Esophagus muscularis mucosa (tissue), 4 donors: Measurements from ENCODE around the gene PIR. TPM values are rescaled to one million over a fixed set of nuclear protein-coding genes. Genes with fewer than 3 reads are reported as not detected.

ENCODE experiments used
- DNase-seq: peaks from one replicate; pipeline ENCODE4 v3.0.0-alpha.2; 2017; ENCODE audit errors: extremely low spot score
- H3K27ac ChIP-seq, 4 donors: fragments of 200-600 bp; sonication (generic); replicated peaks in 1 of 4; 1 replicate in 3 of 4; 2 replicates in 1 of 4; pipeline ENCODE4 v1.5.1; 2016 to 2019; ENCODE audit warnings: mild to moderate bottlenecking in 1 of 4
- H3K27me3 ChIP-seq, 4 donors: fragments of 200-600 bp; sonication (generic); one replicate each; pipeline versions ENCODE4 v1.5.1 to v1.6.0; 2016 to 2019
- H3K36me3 ChIP-seq, 4 donors: fragments of 200-600 bp; sonication (generic); one replicate each; pipeline ENCODE4 v1.5.1; 2016 to 2019
- H3K4me1 ChIP-seq, 4 donors: fragments of 200-600 bp; sonication (generic); one replicate each; pipeline ENCODE4 v1.5.1; 2016 to 2019
- H3K4me3 ChIP-seq, 4 donors: fragments of 200-600 bp; sonication (generic); 1 replicate in 2 of 4; 2 replicates in 2 of 4; pipeline ENCODE4 v1.5.1; 2016 to 2019; ENCODE audit warnings: mild to moderate bottlenecking in 4 of 4, moderate library complexity in 1 of 4
- H3K9me3 ChIP-seq, 4 donors: fragments of 200-600 bp; sonication (generic); 1 replicate in 3 of 4; 2 replicates in 1 of 4; pipeline ENCODE4 v1.5.1; 2016 to 2019
- EP300 ChIP-seq: sonication (generic); formaldehyde crosslinking; IDR thresholded peaks from one replicate; pipeline ENCODE4 v1.6.1; 2017; ENCODE audit warnings: antibody characterized with exemption
- POLR2A ChIP-seq: fragments of 450-650 bp; IDR thresholded peaks from one replicate; pipeline ENCODE4 v1.6.1; 2017; ENCODE audit warnings: antibody characterized with exemption, moderate library complexity, mild to moderate bottlenecking, low read depth
- POLR2AphosphoS5 ChIP-seq, 2 donors: sonication (generic); formaldehyde crosslinking; IDR thresholded peaks; one replicate each; pipeline ENCODE4 v1.6.1; 2017; ENCODE audit warnings: antibody characterized with exemption in 2 of 2
- WGBS: methylation state at CpG from one replicate; pipeline ENCODE4 v1.1.5; 2018; 5-methylcytosine and 5-hydroxymethylcytosine counted together
- intact Hi-C: fragments of 100-400 bp; cut with DNase I; formaldehyde crosslinking; loops from one replicate; pipeline ENCODE4 v1.15.1; 2023
- total RNA-seq, 4 donors: library from RNA; depleted of rRNA; stranded (reverse); fragments of >200 nt; gene quantifications; one replicate each; pipeline versions ENCODE4 v1.1.0 to v1.2.1, GENCODE V29; 2016
- TF ChIP-seq, protein P1 (sequence below), 3 experiments: fragments of 200-600 bp in 2 of 3; fragments of 450-650 bp in 1 of 3; sonication (generic) in 2 of 3; IDR thresholded peaks; one replicate each; pipeline ENCODE4 v1.5.1; 2017 to 2019; ENCODE audit warnings: antibody characterized with exemption in 3 of 3, mild to moderate bottlenecking in 2 of 3, moderate library complexity in 1 of 3

The PIR gene
- total RNA-seq, 4 donors from 2014 or later = 12.1 to 24.9 (median 19.3) TPM

DNA sequence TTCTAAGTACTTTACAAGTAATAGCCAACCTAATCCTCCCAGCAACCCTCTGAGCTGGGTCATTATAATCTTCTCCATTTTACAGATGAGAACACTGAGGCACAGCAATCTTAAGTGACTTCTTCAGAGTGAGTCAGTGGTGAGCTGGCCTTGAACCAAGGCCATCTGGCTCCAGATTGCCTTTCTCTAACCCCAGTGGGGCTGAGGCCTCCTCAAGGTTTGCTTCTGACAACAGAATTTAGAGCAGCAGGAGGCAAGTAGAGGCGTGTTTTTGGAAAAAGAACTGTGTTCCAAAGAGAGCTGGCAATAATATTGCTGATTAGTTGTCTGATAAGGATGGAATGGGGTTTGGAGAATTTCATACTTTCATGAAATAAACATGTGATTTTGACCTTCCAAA, 41.2 kb downstream of the PIR start:
- no peak overlapping the region for H3K4me3 ChIP-seq
- H3K36me3 ChIP-seq = peaks cover 0 to 30% (median 14%) of the 10 kb centered on the region in 4 donors
- no peak for DNase-seq
- no peak overlapping the region for H3K27ac ChIP-seq
- no peaks in the 10 kb centered on the region for H3K27me3 ChIP-seq
- 56% methylated on average over 1 of the region's 1 CpG for WGBS
- no peaks in the 10 kb centered on the region for H3K9me3 ChIP-seq
- TF ChIP-seq POLR2A (no peak), EP300 (no peak), POLR2AphosphoS5 (IDR thresholded peaks at IDR 0.05) (no peak)
- TF ChIP-seq, protein P1, sequence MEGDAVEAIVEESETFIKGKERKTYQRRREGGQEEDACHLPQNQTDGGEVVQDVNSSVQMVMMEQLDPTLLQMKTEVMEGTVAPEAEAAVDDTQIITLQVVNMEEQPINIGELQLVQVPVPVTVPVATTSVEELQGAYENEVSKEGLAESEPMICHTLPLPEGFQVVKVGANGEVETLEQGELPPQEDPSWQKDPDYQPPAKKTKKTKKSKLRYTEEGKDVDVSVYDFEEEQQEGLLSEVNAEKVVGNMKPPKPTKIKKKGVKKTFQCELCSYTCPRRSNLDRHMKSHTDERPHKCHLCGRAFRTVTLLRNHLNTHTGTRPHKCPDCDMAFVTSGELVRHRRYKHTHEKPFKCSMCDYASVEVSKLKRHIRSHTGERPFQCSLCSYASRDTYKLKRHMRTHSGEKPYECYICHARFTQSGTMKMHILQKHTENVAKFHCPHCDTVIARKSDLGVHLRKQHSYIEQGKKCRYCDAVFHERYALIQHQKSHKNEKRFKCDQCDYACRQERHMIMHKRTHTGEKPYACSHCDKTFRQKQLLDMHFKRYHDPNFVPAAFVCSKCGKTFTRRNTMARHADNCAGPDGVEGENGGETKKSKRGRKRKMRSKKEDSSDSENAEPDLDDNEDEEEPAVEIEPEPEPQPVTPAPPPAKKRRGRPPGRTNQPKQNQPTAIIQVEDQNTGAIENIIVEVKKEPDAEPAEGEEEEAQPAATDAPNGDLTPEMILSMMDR (IDR thresholded peaks at IDR 0.05) = no peak
- H3K4me1 ChIP-seq = no peaks in the 10 kb centered on the region
- intact Hi-C loops = no loop called here

DNA sequence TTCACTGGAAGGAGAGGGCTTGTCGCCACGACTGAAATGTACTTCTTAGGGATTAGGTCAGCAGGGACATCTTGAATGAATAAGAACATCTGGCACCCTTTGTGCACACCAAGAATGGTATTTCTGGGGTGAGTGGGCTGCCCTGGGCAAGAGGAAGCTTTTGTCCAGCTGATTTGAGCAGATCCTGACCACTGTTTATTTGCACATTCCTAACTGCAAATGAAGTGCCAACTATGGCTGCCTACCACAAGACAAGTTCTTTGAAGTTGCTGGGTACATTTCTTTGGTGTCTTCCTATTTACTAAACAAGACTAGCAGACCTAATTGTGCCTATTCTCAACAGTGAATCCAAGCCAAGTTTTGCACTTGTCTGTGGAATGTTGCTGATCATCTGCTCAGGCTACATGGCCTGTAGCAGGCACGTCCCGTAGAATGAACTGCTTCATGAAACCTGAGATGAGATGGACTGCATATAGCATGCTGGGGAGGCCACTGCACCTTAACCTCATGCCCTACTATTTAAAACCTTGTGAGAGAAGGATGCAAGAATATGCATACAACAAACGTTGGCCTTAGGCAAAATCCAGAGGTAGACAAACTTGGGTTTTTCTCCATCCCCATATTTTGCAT, 45.0 kb downstream of the PIR start:
- DNase-seq = no peak

DNA sequence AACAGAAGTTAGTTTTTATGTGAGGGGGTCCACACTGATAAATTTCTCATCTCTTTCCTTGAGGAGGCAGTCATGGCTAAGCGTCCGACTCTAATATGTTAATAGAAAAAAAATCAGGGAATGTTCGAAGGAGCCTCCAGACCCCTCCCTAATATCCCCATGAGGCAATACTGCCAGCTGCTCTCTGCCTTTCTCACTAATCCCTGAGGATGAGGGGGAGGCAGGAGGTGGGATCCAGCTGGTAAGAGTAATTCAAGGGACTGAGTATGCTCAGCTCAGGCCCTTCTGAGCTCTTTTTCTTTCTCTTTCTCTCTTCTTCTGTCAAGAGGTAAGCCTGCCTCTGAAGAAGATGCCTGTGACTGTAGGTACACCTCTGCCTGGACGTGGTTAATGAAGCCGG, 51.7 kb downstream of the PIR start:
- no peak overlapping the region for H3K4me3 ChIP-seq
- H3K36me3 ChIP-seq = no peaks in the 10 kb centered on the region
- no peak overlapping the region for H3K27ac ChIP-seq
- DNase-seq = no peak
- H3K9me3 ChIP-seq = no peaks in the 10 kb centered on the region
- intact Hi-C loops = no loop called here
- peaks cover 0 to 3% (median 0%) of the 10 kb centered on the region in 4 donors for H3K4me1 ChIP-seq
- TF ChIP-seq, protein P1 (IDR thresholded peaks at IDR 0.05) = no peak
- TF ChIP-seq POLR2AphosphoS5 (IDR thresholded peaks at IDR 0.05) (no peak), POLR2A (no peak), EP300 (no peak)
- no peaks in the 10 kb centered on the region for H3K27me3 ChIP-seq
- 74% methylated on average over 5 of the region's 5 CpGs for WGBS

More for the DNA sequence above, 45.0 kb downstream of the PIR start:
- Histone ChIP-seq H3K4me1 (no peaks in the 10 kb centered on the region), H3K9me3 (no peaks in the 10 kb centered on the region), H3K27me3 (no peaks in the 10 kb centered on the region), H3K4me3 (no peak overlapping the region), H3K27ac (no peak overlapping the region), H3K36me3 (no peaks in the 10 kb centered on the region)
- intact Hi-C loops = no loop called here
- TF ChIP-seq, protein P1 (IDR thresholded peaks at IDR 0.05) = no peak
- TF ChIP-seq POLR2A = no peak
- no peak for TF ChIP-seq POLR2AphosphoS5 (IDR thresholded peaks at IDR 0.05)
- 69% methylated on average over 5 of the region's 5 CpGs for WGBS

DNA sequence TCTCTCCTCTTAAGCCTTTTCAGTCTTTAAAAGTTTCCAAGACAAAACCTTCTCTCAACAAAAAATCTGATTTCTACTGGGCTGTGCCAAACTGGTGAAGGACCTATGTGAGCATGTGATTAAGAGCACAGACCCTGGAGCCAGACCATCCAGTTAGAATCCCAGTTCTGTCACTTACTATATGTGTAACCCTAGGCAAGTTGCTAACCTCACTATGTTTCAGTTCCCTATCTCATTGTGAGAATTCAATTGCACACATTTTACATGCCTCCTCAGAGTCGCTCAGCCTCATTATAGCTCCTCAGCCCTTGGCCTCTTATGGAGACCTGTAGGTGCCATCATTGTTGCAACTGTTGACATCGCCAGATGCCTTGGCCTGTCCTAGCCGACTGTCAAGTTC, 54.8 kb downstream of the PIR start:
- peaks cover 0 to 3% (median 0%) of the 10 kb centered on the region in 4 donors for H3K4me1 ChIP-seq
- no peak for TF ChIP-seq EP300
- TF ChIP-seq POLR2A = no peak
- TF ChIP-seq POLR2AphosphoS5 (IDR thresholded peaks at IDR 0.05) = no peak
- TF ChIP-seq, protein P1 (IDR thresholded peaks at IDR 0.05) = no peak
- no peaks in the 10 kb centered on the region for H3K36me3 ChIP-seq
- DNase-seq = no peak
- no peak overlapping the region for H3K4me3 ChIP-seq
- 90% methylated on average over 3 of the region's 3 CpGs for WGBS
- intact Hi-C loops = no loop called here
- H3K27me3 ChIP-seq = no peaks in the 10 kb centered on the region
- no peaks in the 10 kb centered on the region for H3K9me3 ChIP-seq
- no peak overlapping the region for H3K27ac ChIP-seq

DNA sequence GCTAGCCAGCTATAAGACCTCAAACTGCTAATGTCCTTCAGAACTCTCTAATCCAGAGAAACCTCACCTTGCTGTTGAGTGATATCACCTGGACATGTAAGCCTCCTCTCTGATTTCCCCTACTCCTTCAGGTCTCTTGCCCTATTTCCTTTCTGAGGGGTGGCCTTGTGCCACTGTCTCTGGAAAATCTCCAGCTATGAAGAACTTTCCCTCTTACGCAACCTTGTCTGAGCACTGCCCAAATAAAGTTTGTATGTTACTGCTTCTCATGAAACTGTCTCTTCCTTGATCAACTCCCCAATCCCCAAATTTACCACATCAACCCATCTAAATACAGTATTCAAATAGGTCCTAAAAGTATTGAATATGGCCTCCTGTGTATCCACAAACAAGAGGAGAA, 55.4 kb downstream of the PIR start:
- no peak for DNase-seq
- H3K27me3 ChIP-seq = no peaks in the 10 kb centered on the region
- peaks cover 0 to 3% (median 0%) of the 10 kb centered on the region in 4 donors for H3K4me1 ChIP-seq
- H3K36me3 ChIP-seq = no peaks in the 10 kb centered on the region
- intact Hi-C loops = no loop called here
- TF ChIP-seq, protein P1 (IDR thresholded peaks at IDR 0.05) = no peak
- TF ChIP-seq POLR2A (no peak), POLR2AphosphoS5 (IDR thresholded peaks at IDR 0.05) (no peak), EP300 (no peak)
- 100% methylated on average over 1 of the region's 1 CpG for WGBS
- no peak overlapping the region for H3K27ac ChIP-seq
- no peaks in the 10 kb centered on the region for H3K9me3 ChIP-seq
- no peak overlapping the region for H3K4me3 ChIP-seq
